ENCODE data around the gene LCE5A. TPM values are rescaled to one million over a fixed set of nuclear protein-coding genes. Genes with fewer than 3 reads are reported as not detected.
"Not testable (repeated sequence)": the region's sequence is repeated elsewhere in the genome, so short reads cannot be mapped to it uniquely, and the experiment has no call there.

The LCE5A gene, protein sequence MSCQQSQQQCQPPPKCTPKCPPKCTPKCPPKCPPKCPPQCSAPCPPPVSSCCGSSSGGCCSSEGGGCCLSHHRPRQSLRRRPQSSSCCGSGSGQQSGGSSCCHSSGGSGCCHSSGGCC
- polyA plus RNA-seq (ENCODE audit: insufficient read length in 3 of 3): not detected

DNA sequence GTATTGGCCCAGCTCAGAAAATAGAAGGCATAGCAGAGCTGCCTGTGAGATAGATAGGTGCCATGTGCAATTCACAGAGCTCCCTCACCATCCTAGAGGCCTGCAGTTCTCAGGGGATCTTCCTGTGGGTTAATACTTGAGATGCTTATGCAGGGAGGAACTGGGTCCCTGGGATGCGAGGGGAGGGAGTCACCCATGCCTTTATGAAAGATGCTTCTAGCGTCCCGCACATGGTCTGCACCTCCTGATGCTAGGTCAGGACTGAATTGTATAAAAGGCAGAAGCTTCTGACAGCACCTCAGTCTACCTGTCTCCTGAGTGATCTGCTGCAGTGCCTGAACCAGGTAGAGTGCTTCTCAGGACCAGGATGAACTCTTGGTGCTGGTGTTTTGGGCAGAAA lies at the start of gene LCE5A:
Gene LCE5A, plus strand, starts transcription at position 301 of the 400 bp plus-strand sequence. CDS start 732 bp downstream, outside the sequence.
- no peak for DNase-seq (ENCODE audit: low read depth in 3 of 3, low spot score in 2 of 3)

DNA sequence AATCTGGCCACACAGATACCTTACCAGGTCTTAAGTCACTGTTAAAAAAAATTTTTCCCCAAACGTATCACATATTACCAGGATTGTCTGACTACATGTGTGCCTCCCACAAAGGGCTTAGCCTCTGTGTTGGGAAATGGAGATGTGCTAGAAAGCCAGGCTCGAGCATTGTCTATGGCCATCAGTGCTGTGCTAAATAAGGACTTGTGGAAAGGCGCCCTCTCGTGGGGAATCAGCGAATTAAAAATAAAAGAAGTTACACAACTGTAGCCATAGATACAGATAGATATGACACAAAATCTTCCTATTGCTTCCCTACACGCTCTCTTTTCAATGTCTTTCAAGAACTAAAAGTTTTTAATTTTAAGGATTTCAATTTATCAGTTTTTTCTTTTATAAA lies 49.1 kb upstream of the LCE5A start:
- DNase-seq (ENCODE audit: low read depth in 3 of 3, low spot score in 2 of 3): no peak

DNA sequence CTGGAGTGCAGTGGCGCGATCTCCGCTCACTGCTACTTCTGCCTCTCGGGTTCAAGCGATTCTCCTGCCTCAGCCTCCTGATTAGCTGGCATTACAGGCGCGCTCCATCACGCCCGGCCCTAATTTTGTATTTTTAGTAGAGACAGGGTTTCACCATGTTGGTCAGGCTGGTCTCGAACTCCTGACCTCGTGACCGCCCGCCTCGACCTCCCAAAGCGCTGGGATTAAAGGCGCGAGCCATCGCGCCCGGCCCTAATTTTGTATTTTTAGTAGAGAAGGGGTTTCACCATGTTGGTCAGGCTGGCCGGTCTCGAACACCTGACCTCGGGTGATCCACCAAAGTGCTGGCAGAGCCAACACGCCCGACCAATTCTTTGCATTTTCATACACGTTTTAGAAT lies 48.0 kb upstream of the LCE5A start:
- DNase-seq (ENCODE audit: low read depth in 3 of 3, low spot score in 2 of 3): no peak

DNA sequence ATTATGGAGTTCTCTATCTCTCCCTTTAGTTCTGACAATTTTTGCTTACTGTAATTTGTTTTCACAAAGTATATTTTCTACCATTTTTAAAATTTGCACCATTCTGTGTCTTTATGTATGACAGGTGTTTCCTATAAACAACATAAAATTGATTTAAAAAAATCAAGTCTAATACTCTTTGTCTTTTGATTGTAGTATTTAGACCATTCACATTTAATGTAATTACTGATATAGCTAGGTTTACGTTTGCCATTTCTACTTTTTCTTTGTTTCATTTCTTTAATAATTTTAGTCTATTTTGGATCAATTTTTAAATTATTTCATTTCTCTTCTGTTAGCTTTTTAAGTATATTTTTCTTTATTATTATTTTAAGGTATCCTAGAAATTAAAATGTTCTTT lies 44.4 kb upstream of the LCE5A start:
- no peak for DNase-seq (ENCODE audit: low read depth in 3 of 3, low spot score in 2 of 3)

DNA sequence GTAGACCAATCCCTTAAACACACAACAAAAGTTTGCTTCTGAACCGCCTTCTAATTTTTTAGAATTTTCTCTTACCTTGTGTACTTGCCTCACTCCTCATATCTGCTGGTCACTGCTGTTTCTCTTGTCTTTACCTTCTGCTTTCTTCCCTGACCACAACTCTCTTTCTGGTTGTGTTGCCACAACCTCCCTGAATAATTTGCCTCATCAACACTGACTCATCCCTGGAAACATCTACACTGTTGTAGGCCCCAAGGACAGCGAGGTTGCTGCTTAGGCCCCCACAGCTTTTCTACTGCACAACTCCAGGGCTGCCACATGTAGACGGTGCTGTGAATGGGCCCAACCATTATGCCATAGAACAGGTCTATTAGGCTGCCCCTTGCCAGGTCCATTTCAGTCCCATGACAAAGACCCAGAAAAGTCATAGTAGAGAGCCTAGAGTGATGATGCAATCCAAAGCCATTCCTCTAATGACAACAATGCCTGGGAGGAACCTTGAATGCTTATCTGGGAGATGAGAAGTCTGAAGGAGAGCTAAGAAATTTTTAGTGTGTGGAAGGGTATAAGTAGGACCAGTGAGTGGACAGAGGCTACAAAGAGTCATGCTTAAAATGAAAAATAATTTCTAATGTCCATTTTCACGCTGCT lies 36.6 kb upstream of the LCE5A start:
- DNase-seq (ENCODE audit: low read depth in 3 of 3, low spot score in 2 of 3): no peak

DNA sequence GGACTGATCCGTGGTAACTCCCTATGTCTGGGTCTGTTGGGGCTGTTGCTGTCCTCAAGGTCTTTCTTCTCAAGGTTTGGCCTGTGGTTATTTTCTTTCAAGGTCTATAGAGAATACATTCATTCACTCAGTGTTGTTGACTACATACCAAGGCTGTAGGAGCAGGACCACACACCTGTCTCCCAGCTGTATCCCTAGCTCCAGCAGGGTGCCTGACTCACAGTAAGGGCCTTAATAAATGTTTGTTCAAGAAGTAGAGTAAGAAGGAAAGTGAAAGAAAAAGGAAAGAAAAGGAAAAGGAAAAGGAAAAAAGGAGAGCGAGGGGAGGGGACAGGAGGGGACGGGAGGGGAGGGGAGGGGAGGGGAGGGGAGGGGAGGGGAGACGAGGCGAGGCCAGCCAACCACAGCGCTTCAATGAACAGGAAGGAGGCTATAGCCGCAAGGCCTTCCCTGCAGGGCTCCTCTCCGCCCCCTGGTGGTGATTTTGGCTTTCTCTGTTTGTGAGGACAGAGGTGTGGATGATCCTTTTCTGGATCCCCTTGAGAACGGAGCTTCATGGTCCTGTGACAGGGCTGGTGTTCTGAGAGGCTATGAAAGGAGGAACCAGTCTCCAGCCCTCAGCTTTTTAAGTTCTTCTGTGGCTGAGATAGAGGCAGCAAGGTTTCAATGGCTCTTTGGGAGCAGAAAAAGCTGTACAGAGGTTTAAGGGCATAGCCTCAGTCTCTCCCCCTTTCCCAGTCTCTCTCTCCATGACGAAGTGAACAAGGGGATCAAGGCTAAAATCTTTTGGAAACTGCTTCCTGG lies 30.6 kb upstream of the LCE5A start:
- no peak for DNase-seq (ENCODE audit: low read depth in 3 of 3, low spot score in 2 of 3)

DNA sequence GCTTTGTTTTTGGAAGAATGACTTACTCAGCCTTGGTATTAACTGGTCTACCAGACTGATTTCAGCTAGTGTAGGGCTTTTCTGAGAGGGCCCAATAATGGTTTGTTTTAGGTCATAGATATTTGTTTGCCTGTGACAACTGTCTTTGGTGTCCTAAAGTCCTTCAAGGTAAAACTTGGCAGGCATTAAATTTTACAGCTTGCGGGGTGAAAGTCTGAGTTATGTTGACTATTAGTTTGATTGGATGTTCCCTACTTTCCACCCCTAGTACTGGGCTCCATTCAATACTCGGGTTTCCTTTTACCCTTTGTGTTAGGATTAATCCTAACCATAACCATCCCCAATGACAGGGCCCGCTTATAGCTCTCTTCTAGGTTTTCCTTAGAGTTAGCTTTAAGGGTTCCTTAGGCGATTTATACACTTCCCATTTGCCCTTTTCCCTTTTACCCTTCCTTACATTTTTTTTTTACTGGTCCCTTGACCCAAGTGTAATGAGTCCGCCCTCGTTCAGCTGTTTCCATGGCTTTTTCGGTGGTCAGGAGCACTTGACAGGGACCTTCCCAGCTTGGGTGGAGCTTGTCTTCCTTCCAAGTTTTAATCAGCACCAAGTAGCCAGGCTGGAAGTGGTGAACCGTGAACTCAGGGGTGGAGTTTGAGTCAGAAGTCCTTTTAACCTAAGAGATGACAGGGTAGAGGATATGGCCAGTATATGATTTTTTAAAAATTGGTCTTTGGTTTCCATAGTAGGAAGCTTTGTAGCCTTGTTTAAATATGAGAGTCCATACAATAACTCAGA lies 28.5 kb upstream of the LCE5A start:
- no peak for DNase-seq (ENCODE audit: low read depth in 3 of 3, low spot score in 2 of 3)

DNA sequence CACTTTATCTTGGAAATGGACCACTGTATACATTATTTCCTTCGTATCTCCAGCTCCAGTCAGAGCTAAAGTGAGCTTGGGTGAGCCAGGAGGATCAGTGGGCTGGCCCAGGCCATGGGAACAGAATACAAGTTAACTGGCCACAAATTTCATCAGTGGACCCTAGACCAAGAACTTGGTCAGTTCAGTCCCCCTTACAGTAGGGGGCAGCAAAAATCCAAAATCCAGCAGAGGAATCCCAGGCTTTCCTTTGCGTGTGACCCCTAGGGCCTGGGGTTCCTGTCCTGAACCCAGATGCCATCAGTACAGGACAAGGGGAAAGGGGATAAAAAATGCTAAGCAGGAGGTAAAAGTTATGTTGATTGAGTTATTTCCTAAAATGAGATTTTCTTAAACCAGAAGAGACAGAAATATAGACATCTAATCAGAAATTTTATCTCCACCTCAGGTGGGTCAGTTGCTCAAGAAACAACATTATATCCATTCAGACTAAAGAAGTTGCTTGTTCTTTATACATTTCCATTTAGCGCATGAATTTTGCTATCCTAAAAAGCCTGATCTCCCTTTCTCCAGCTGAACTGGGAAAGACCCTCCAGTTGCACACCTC lies 24.1 kb upstream of the LCE5A start:
- no peak for DNase-seq (ENCODE audit: low read depth in 3 of 3, low spot score in 2 of 3)

DNA sequence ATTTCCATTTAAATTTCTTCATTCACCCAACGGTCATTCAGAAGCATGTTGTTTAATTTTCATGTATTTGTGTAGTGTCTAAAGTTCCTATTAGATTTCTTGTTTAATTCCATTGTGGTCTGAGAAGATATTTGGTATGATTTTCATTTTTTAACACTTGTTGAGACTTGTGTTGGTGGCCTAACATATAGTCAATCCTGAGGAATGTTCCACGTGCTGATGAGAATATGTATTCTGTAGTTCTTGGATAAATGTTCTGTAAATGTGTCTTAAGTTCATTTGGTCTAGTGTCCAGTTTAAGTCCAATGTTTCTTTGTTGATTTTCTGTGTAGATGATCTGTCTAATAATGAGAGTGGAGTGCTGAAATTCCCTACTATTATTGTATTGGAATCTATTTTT lies 22.7 kb upstream of the LCE5A start:
- DNase-seq (ENCODE audit: low read depth in 3 of 3, low spot score in 2 of 3): no peak

DNA sequence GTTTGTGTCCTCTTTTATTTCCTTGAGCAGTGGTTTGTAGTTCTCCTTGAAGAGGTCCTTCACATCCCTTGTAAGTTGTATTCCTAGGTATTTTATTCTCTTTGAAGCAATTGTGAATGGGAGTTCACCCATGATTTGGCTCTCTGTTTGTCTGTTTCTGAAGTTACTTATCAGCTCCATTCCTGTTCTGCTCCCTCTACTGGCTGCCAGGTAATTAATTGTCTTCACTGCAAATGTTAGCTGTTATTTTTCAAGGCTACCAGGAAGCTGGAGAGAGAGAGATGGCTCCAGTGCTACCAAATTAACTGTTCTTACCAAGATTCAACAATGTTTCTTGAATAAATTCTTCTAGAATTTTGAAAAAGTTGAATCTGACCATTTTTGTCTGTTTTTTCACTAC lies 19.1 kb upstream of the LCE5A start:
- DNase-seq (ENCODE audit: low read depth in 3 of 3, low spot score in 2 of 3): not testable (repeated sequence)

DNA sequence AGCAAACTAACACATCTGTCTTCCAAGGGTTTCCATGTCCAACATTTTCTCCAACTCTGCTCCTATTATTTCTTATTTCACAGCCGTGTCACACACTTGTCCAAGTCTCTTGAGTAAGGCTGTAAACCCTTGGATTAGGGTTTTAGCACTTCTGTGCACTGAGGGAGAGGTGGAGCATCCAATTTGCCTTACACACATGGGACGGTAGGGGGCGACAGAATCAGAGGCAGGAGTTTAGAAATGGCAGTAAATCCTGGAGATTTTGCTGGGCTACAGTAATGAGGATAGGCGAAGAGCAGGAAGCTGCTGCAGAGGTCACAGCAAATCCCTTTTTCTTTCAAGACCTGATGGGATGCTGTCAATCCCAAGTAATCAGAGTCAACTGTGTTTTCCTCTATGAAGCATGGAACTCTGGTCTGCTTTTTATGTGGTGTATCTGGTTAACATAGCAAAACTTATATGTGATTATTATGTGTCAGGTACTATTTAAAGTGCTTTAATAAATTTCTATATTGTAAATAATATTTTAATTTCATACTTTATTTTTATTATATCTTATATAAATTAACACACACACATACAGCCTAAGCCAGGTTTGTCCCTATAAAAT lies 15.4 kb upstream of the LCE5A start:
- DNase-seq (ENCODE audit: low read depth in 3 of 3, low spot score in 2 of 3): no peak

DNA sequence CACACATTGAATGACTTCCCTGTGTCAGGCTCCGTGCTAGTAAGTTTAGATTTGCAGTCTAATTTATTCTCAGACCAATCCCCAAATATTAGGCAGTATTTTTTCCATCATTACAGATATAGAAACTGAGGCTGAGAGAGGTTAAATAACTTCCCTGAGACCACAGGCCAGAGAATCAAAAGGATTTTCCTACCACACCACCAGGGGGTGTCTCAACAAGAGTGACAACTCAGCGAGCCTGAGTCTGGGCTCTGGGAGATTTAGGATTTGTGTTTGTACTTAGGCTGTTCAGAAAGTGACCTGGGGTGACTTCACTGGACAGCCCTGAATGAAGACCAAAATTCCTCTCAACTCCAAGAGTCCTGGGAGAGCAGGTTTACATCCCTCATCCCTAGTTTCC lies 13.3 kb upstream of the LCE5A start:
- no peak for DNase-seq (ENCODE audit: low read depth in 3 of 3, low spot score in 2 of 3)

DNA sequence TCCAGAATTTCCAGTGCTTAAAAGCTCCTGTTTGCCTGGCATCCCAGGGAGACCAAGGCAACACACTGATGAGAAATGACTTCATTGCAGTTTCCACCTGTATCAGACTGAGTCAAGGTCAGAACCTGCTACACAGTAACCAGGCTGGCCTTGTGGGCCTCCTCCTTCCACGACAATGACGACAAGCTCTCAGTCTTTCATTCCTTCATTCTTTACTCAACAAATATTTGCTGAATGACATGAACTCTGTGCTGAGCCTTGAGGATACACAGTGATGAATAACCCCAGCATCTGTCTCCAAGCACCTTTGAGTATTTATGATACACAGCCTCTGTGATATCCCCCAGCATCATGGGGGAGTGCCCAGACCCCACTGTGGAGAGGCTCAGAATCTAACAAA lies 8.9 kb upstream of the LCE5A start:
- DNase-seq (ENCODE audit: low read depth in 3 of 3, low spot score in 2 of 3): no peak

DNA sequence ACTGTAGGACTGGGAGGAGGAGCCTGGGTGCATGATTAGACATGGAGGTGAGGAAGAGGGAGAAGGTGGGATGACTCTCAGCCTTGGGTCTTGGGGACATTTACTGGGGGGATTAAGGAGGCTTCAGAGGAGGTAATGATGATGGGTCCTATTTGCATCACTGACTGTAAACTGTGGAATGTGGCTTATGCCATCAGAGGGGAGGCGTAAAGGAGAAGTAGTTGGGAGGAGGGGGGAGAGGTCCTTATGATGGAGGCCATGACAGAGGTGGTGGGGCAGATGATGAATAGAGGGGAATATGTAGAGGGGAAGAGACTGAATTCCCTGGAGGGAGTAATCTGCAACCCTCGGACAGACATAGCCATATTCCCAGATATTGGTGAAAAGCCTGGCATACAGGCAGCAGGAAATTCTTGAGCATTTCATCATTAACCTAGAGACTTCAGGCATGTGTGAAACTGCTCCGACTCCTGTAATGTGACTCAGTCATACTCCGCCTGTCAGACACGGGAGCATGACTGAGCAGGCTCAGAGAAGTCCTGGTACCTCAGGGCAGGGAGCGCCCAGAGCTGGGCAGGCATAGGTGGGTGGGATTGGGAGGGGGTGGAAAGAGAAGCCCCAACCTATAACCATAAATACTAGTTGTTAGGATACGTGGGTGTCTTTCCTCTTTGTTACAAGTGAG lies 8.0 kb upstream of the LCE5A start:
- DNase-seq (ENCODE audit: low read depth in 3 of 3, low spot score in 2 of 3): no peak

DNA sequence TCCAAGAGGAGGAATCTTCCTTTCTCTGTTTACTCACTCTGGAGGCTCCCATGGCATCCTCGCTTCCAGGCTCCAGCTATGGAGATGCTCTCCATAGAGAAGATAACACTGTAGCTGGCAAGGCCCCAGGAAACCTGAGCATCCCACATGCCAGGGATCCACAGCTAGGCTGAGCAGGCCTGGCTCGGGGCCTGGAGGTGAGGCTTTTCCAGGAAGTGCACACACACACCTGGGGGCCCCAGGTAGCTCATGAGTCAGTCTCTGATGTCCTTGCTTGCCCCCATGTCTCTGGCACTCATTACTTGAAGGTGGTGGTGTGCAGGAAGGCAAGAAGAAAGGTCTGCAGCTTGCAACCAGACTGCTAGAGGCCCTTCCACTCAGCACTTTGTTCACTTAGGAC lies 5.5 kb upstream of the LCE5A start:
- DNase-seq (ENCODE audit: low read depth in 3 of 3, low spot score in 2 of 3): no peak

DNA sequence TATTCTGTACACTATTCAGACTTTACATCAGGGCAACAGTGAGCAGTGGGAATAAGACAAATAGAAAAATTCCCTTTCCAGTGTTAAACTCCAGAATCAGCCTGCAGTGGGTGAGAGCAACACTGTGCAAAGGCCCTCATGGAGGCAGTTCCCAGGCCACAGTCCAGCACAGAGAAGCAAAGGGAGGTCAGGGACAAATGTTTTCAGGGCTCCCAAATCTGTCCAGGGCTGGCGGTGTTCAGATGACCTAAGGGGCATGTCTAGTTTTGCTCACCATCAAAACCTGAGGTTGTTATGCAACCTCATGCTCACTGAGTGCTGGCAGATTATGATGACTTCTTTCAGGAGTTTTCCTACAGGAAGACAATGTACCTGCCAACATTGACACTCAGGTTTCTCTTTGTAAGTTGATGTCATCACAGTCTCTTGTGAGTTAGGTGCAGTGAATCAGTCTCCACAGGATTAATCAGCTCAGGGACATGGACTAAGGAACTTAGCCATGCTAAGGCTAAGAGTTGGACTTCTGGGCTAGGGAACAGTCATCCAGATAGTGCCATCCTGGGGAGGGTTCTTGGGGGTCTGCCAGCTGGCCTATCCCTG lies 3.6 kb upstream of the LCE5A start:
- no peak for DNase-seq (ENCODE audit: low read depth in 3 of 3, low spot score in 2 of 3)

DNA sequence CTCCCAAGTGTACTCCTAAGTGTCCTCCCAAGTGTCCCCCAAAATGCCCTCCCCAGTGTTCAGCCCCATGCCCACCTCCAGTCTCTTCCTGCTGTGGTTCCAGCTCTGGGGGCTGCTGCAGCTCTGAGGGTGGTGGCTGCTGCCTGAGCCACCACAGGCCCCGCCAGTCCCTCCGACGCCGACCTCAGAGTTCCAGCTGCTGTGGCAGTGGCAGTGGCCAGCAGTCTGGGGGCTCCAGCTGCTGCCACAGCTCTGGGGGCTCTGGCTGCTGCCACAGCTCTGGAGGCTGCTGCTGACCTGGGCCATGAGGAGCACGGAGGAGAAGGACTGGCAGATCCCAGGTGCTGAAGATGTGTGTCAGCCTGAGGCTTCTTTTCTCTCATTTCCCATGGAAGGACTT lies 993 bp downstream of the LCE5A start:
- DNase-seq (ENCODE audit: low read depth in 3 of 3, low spot score in 2 of 3): no peak

DNA sequence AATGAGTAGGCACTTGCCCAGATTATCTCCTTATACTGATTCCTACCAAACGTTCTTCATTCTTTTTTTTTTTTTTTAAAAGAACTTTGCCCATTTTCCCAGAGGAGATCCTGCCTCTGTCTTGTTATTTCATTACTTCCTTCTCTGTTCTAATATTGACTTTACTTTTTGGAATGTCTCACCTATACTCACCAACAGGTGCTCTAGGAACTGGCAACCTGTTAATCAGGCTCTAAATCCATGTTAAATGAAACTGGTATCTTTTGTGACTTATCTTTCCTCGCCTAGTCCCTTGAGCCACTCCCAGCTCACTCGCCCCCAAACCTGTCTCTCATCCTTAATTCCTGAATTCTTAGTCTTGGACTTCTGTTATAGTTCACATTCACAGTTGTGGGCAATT lies 2.5 kb downstream of the LCE5A start:
- DNase-seq (ENCODE audit: low read depth in 3 of 3, low spot score in 2 of 3): no peak

DNA sequence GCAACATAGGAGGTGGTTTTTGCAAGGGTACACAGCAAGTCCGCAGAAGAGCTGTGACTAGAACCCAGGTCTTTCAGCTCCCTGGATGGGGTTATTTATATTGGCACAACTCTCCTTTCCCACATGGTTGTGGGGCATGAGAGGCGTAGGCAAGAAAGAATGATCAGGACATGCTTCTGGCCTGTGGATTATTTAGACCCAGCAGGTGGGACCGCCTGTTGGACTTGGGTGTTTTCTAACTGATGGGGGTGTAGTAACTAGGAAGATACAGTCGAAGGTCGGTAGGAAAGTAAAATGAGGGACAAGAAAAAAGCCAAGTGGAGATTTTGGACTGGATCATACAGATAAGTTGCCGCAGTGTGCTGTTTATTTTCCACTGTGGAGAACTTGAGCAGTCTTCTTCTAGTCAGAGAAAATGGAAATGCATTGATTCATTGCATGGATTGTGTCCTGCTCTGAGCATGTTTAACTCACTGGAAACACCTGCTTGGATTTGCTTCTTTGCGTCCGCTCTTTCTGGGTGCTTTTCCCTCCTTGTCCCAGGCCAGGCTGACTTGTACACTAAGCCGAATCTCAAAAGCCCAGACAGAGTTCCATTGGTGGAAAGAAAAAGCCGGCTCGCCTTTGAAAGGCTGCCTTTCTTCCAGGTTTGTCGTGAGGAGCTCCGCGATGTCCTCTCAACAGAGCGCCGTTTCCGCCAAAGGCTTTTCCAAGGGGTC lies 4.3 kb downstream of the LCE5A start:
- peak in 1 of 3 donors; percentile 13 for DNase-seq (ENCODE audit: low read depth in 3 of 3, low spot score in 2 of 3)
